KMS-11 (cell line): ENCODE data around the gene GTPBP3.
"Not testable (repeated sequence)": the region's sequence is repeated elsewhere in the genome, so short reads cannot be mapped to it uniquely, and the experiment has no call there.

Source experiments
- H2AFZ ChIP-seq: fragments of 200-600 bp; sonication (generic); 2 replicates; pipeline ENCODE4 v1.6.1; 2016; ENCODE audit warnings: antibody characterized with exemption, mixed run types, low read depth
- H3K27ac ChIP-seq: fragments of 200-600 bp; sonication (generic); 2 replicates; pipeline ENCODE4 v1.6.1; 2016; ENCODE audit warnings: mild to moderate bottlenecking, mixed run types
- H3K27me3 ChIP-seq: fragments of 200-600 bp; sonication (generic); 2 replicates; pipeline ENCODE4 v1.6.1; 2017; ENCODE audit warnings: mild to moderate bottlenecking, low read depth, mixed run types, moderate library complexity; ENCODE audit not compliant: insufficient read depth
- H3K36me3 ChIP-seq: fragments of 200-600 bp; sonication (generic); 2 replicates; pipeline ENCODE4 v1.6.1; 2017; ENCODE audit warnings: mild to moderate bottlenecking, mixed run types; ENCODE audit not compliant: insufficient read depth
- H3K4me1 ChIP-seq: fragments of 200-600 bp; sonication (generic); 2 replicates; pipeline ENCODE4 v1.6.1; 2016; ENCODE audit warnings: mild to moderate bottlenecking, low read depth, mixed run types; ENCODE audit not compliant: poor library complexity, severe bottlenecking
- H3K4me2 ChIP-seq: fragments of 200-600 bp; sonication (generic); 2 replicates; pipeline ENCODE4 v1.7.0; 2016; ENCODE audit warnings: mild to moderate bottlenecking, mixed run types
- H3K4me3 ChIP-seq: fragments of 200-600 bp; sonication (generic); IDR thresholded peaks from 2 replicates; pipeline ENCODE4 v1.6.1; 2017; ENCODE audit warnings: low read depth, low read length, mixed read lengths; ENCODE audit not compliant: insufficient read depth
- H3K79me2 ChIP-seq: fragments of 200-600 bp; sonication (generic); 2 replicates; pipeline ENCODE4 v1.6.1; 2016; ENCODE audit warnings: low read depth, mixed run types; ENCODE audit not compliant: insufficient read depth
- H3K9ac ChIP-seq: fragments of 200-600 bp; sonication (generic); 2 replicates; pipeline ENCODE4 v1.6.1; 2016; ENCODE audit warnings: mild to moderate bottlenecking, mixed run types
- H4K20me1 ChIP-seq: fragments of 200-600 bp; sonication (generic); 2 replicates; pipeline ENCODE4 v1.6.1; 2016; ENCODE audit warnings: mild to moderate bottlenecking, mixed run types; ENCODE audit not compliant: insufficient read depth
- TF ChIP-seq, protein P1 (sequence below): fragments of 200-600 bp; sonication (generic); conservative IDR thresholded peaks from 2 replicates; pipeline ENCODE4 v1.6.1; 2017; ENCODE audit warnings: low read depth, mild to moderate bottlenecking, antibody characterized with exemption, low read length, moderate library complexity, mixed read lengths

GTPBP3 gene

DNA sequence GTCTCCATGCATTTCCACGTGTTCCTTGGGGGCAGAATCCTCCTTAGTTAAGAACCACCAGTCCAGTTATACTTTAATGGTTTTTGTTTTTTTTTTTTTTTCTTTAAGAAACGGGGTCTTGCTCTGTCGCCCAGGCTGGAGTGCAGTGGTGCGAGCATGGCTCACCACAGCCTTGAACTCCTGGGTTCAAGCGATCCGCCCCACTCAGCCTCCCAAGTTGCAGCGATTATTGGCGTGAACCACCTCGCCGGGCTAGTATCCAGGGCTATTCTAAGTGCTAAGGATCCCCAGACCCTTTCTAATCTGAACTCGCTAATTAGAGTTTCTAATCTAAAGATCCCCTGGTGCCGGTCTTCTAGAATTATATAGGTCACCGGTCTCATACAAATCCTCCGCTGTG lies 43.7 kb upstream of the GTPBP3 start:
- Histone ChIP-seq H3K27me3 (no peaks in the 10 kb centered on the region), H3K79me2 (no peaks in the 10 kb centered on the region), H3K36me3 (no peaks in the 10 kb centered on the region), H3K27ac (no peak overlapping the region), H3K4me3 (no peak overlapping the region), H3K4me1 (peaks cover 7% of the 10 kb centered on the region), H3K9ac (no peak overlapping the region), H3K4me2 (no peak overlapping the region), H2AFZ (no peak overlapping the region), H4K20me1 (no peaks in the 10 kb centered on the region)
- TF ChIP-seq, protein P1, sequence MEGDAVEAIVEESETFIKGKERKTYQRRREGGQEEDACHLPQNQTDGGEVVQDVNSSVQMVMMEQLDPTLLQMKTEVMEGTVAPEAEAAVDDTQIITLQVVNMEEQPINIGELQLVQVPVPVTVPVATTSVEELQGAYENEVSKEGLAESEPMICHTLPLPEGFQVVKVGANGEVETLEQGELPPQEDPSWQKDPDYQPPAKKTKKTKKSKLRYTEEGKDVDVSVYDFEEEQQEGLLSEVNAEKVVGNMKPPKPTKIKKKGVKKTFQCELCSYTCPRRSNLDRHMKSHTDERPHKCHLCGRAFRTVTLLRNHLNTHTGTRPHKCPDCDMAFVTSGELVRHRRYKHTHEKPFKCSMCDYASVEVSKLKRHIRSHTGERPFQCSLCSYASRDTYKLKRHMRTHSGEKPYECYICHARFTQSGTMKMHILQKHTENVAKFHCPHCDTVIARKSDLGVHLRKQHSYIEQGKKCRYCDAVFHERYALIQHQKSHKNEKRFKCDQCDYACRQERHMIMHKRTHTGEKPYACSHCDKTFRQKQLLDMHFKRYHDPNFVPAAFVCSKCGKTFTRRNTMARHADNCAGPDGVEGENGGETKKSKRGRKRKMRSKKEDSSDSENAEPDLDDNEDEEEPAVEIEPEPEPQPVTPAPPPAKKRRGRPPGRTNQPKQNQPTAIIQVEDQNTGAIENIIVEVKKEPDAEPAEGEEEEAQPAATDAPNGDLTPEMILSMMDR = no peak

DNA sequence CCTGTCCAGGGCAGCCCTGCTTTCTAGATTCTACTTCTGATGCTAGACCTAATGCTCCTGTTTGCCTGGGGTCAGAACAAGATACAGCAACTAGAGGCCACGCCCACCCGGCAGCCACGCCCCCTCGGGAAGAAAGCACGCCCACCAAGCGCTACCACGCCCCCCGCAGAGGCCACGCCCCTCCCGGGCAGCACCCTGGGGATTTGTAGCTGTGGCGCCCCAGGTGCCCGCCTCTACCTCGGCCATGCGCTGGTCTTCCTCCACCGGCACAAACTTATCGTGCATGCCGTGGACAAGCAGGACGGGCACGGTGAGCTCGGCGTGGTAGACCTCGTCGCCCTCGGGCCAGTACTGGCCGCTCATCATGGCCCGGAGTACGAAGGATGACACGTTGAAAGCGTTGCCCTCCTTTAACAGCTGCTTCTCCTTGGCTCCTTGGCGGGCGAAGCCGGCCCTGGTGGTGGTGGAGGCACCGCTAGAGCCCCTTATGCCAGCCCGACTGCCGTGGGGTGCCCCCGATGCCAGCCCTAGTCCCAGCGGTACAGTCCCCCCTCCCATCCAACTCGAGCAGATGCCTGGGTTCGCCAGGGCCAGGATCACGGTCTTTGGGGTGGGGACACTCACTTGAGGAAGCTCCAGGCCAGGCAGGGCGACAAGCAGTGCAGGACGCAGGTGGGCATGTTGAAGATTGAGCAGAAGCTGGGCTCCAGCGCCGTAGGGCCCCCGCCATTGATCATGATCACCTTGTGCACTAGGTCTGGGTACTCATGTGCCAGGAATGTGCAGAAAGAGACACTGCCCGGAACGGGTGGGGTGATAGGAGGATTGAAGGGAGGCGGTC lies 43.1 kb upstream of the GTPBP3 start:
- H3K79me2 ChIP-seq = no peaks in the 10 kb centered on the region
- no peaks in the 10 kb centered on the region for H3K27me3 ChIP-seq
- H3K4me2 ChIP-seq = no peak overlapping the region
- H3K4me3 ChIP-seq = no peak overlapping the region
- H4K20me1 ChIP-seq = no peaks in the 10 kb centered on the region
- no peaks in the 10 kb centered on the region for H3K36me3 ChIP-seq
- no peak overlapping the region for H2AFZ ChIP-seq
- no peak overlapping the region for H3K9ac ChIP-seq
- TF ChIP-seq, protein P1 = no peak
- H3K4me1 ChIP-seq = peaks cover 7% of the 10 kb centered on the region
- no peak overlapping the region for H3K27ac ChIP-seq

DNA sequence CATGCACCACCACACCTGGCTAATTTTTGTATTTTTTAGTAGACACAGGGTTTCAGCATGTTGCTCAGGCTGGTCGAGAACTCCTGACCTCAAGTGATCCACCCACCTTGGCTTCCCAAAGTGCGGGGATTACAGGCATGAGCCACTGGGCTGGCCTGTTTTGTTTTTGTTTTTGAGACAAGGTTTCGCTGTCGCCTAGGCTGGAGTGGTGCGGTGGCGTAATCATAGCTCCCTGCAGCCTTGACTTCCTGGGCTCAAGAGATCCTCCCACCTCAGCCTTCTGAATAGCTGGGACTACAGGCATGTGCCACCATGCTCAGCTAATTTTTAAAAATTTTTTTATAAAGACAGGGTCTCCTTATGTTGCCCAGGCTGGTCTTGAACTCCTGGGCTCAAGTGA lies 41.8 kb upstream of the GTPBP3 start:
- not testable (repeated sequence) for H3K4me1 ChIP-seq, H3K4me2 ChIP-seq, H4K20me1 ChIP-seq, H3K9ac ChIP-seq, H3K27ac ChIP-seq, H3K27me3 ChIP-seq, H3K36me3 ChIP-seq, H3K4me3 ChIP-seq, H2AFZ ChIP-seq, H3K79me2 ChIP-seq

DNA sequence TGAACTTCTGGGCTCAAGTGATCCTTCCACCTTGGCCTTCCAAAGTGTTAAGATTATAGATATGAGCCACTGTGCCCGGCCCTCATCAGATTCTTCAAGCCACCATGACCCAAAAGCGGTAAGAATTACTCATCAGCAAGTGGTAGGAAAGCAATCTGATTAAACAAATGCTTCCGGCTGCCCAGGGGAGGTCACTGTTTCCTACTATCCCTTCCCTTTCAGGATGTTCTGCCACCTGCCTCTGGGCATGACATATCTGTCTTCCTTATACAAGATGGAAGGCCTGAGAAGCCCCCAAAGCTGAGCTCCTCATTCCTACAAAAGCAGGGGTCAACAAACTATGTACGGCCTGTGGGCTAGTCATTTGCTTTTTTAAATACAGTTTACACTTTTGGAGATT lies 41.1 kb upstream of the GTPBP3 start:
- no peak overlapping the region for H3K4me3 ChIP-seq
- TF ChIP-seq, protein P1 = no peak
- no peaks in the 10 kb centered on the region for H4K20me1 ChIP-seq
- no peaks in the 10 kb centered on the region for H3K27me3 ChIP-seq
- H3K79me2 ChIP-seq = no peaks in the 10 kb centered on the region
- H3K4me2 ChIP-seq = no peak overlapping the region
- H3K36me3 ChIP-seq = no peaks in the 10 kb centered on the region
- no peak overlapping the region for H3K9ac ChIP-seq
- peaks cover 7% of the 10 kb centered on the region for H3K4me1 ChIP-seq
- H2AFZ ChIP-seq = no peak overlapping the region
- no peak overlapping the region for H3K27ac ChIP-seq

DNA sequence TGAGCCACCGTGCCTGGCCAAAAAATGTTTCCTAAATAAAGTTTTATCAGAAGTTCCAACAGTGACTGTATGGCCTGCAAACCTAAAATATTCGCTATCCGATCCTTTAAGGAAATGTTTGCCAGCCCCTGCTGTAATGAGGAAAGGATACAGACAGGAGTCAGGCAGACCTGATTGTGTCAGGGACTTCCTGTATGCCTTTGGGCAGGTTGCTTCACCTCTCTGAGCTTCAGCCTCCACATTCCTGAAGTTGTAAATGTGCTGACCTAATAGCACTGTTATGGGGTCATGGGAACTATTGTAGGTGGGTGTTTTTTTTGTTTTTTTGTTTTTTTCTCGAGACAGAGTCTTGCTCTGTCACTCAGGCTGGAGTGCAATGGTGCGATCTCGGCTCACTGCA lies 40.4 kb upstream of the GTPBP3 start:
- no peak overlapping the region for H3K4me3 ChIP-seq
- H3K27ac ChIP-seq = no peak overlapping the region
- H3K4me2 ChIP-seq = no peak overlapping the region
- H3K4me1 ChIP-seq = peaks cover 9% of the 10 kb centered on the region
- H4K20me1 ChIP-seq = no peaks in the 10 kb centered on the region
- H2AFZ ChIP-seq = no peak overlapping the region
- TF ChIP-seq, protein P1 = no peak
- no peaks in the 10 kb centered on the region for H3K36me3 ChIP-seq
- H3K79me2 ChIP-seq = no peaks in the 10 kb centered on the region
- no peaks in the 10 kb centered on the region for H3K27me3 ChIP-seq
- H3K9ac ChIP-seq = no peak overlapping the region
